Smooth muscle cell (in vitro differentiated cells): ENCODE results near the gene AGPAT3. TPM values are rescaled to one million over a fixed set of nuclear protein-coding genes. Genes with fewer than 3 reads are reported as not detected.

Experiments used
- DNase-seq: peaks from one replicate; lab custom pipeline; 2025; ENCODE audit not compliant: unreplicated experiment; lab: John Stamatoyannopoulos, UW
- H2AFZ ChIP-seq: fragments of 200-600 bp; sonication (generic); 2 replicates; pipeline ENCODE4 v1.6.0; 2016; ENCODE audit warnings: antibody characterized with exemption, low read depth, mild to moderate bottlenecking
- H3F3A ChIP-seq: fragments of 200-600 bp; sonication (generic); 2 replicates; pipeline ENCODE4 v1.6.0; 2017; ENCODE audit warnings: antibody characterized with exemption, low read depth
- H3K27ac ChIP-seq: fragments of 200-600 bp; sonication (generic); 2 replicates; pipeline ENCODE4 v1.5.1; 2016; ENCODE audit warnings: low read depth, mild to moderate bottlenecking
- H3K27me3 ChIP-seq: fragments of 200-600 bp; sonication (generic); 2 replicates; pipeline ENCODE4 v1.6.1; 2016; ENCODE audit warnings: low read depth, mild to moderate bottlenecking
- H3K36me3 ChIP-seq: fragments of 200-600 bp; sonication (generic); 2 replicates; pipeline ENCODE4 v1.5.1; 2016; ENCODE audit warnings: low read depth
- H3K4me1 ChIP-seq: fragments of 200-600 bp; sonication (generic); 2 replicates; pipeline ENCODE4 v1.5.1; 2016; ENCODE audit warnings: low read depth
- H3K4me2 ChIP-seq: fragments of 200-600 bp; sonication (generic); 2 replicates; pipeline ENCODE4 v1.6.0; 2016; ENCODE audit warnings: mild to moderate bottlenecking
- H3K4me3 ChIP-seq: fragments of 200-600 bp; sonication (generic); 2 replicates; pipeline ENCODE4 v1.5.1; 2016; ENCODE audit warnings: mild to moderate bottlenecking
- H3K79me2 ChIP-seq: fragments of 200-600 bp; sonication (generic); 2 replicates; pipeline ENCODE4 v1.6.0; 2016; ENCODE audit warnings: low read depth, mild to moderate bottlenecking
- H3K9ac ChIP-seq: fragments of 200-600 bp; sonication (generic); 2 replicates; pipeline ENCODE4 v1.6.0; 2016; ENCODE audit warnings: low read depth
- H3K9me3 ChIP-seq: fragments of 200-600 bp; sonication (generic); replicated peaks from 2 replicates; pipeline ENCODE4 v1.5.1; 2016; ENCODE audit warnings: low read depth
- H4K20me1 ChIP-seq: fragments of 200-600 bp; sonication (generic); 2 replicates; pipeline ENCODE4 v1.6.0; 2016; ENCODE audit warnings: low read depth
- CTCF ChIP-seq: fragments of 200-600 bp; sonication (generic); IDR thresholded peaks from 2 replicates; pipeline ENCODE4 v1.5.1; 2017; ENCODE audit warnings: borderline replicate concordance, mild to moderate bottlenecking, antibody characterized with exemption; ENCODE audit not compliant: insufficient read depth, poor library complexity, severe bottlenecking
- WGBS: methylation state at CpG from one replicate; pipeline ENCODE4 v1.1.7; 2016; ENCODE audit warnings: low lambda C conversion rate; 5-methylcytosine and 5-hydroxymethylcytosine counted together
- polyA plus RNA-seq: library from polyadenylated mRNA; unstranded; fragments of >200 nt; fragmentation: Nextera tagmentation; extraction: Ambion mirVana; gene quantifications from 2 replicates; pipeline ENCODE4 v1.2.1, GENCODE V29; 2016
- total RNA-seq: library from RNA; depleted of rRNA; stranded (reverse); fragments of >200 nt; gene quantifications from 2 replicates; pipeline ENCODE4 v1.2.3, GENCODE V29; 2014

The AGPAT3 gene
- total and polyA plus RNA-seq, 2 experiments from 2014 or later, result 10.9 to 17.2 TPM

GRCh38 chr21:43911015-43911934, 46.3 kb downstream of the AGPAT3 start:
- Histone ChIP-seq H3K27me3 (no peaks in the 10 kb centered on the region), H3K79me2 (peaks cover 17% of the 10 kb centered on the region), H3K4me3 (no peak overlapping the region), H4K20me1 (peaks cover 63% of the 10 kb centered on the region), H3K9ac (no peak overlapping the region), H2AFZ (no peak overlapping the region), H3K36me3 (no peaks in the 10 kb centered on the region), H3K27ac (no peak overlapping the region), H3K4me2 (no peak overlapping the region), H3K9me3 (no peaks in the 10 kb centered on the region), H3F3A (no peaks in the 10 kb centered on the region), H3K4me1 (no peaks in the 10 kb centered on the region)
- no peak for TF ChIP-seq CTCF
- WGBS, result 76% methylated on average over 21 of the region's 21 CpGs
- no peak for DNase-seq

GRCh38 chr21:43911935-43912487, 47.0 kb downstream of the AGPAT3 start:
- peaks cover 22% of the 10 kb centered on the region for H3K79me2 ChIP-seq
- H3K9me3 ChIP-seq, result no peaks in the 10 kb centered on the region
- no peak overlapping the region for H3K9ac ChIP-seq
- no peaks in the 10 kb centered on the region for H3F3A ChIP-seq
- TF ChIP-seq CTCF, result no peak
- peaks cover 70% of the 10 kb centered on the region for H4K20me1 ChIP-seq
- no peak for DNase-seq
- H3K4me2 ChIP-seq, result no peak overlapping the region
- no peak overlapping the region for H3K4me3 ChIP-seq
- H3K27me3 ChIP-seq, result no peaks in the 10 kb centered on the region
- no peak overlapping the region for H3K27ac ChIP-seq
- 97% methylated on average over 17 of the region's 17 CpGs for WGBS
- H3K4me1 ChIP-seq, result no peaks in the 10 kb centered on the region
- H3K36me3 ChIP-seq, result no peaks in the 10 kb centered on the region
- H2AFZ ChIP-seq, result no peak overlapping the region

- H4K20me1 ChIP-seq, result peaks cover 75% of the 10 kb centered on the region
- no peak overlapping the region for H2AFZ ChIP-seq
- peaks cover 22% of the 10 kb centered on the region for H3K79me2 ChIP-seq
- H3K27me3 ChIP-seq, result no peaks in the 10 kb centered on the region
- no peaks in the 10 kb centered on the region for H3K9me3 ChIP-seq
- no peak for TF ChIP-seq CTCF
- H3K4me3 ChIP-seq, result no peak overlapping the region
- no peak overlapping the region for H3K4me2 ChIP-seq
- no peak overlapping the region for H3K9ac ChIP-seq
- 96% methylated on average over 9 of the region's 9 CpGs for WGBS
- no peaks in the 10 kb centered on the region for H3F3A ChIP-seq
- H3K36me3 ChIP-seq, result no peaks in the 10 kb centered on the region
- H3K4me1 ChIP-seq, result no peaks in the 10 kb centered on the region
- DNase-seq, result no peak
- H3K27ac ChIP-seq, result no peak overlapping the region
These were observed 47.5 kb downstream of the AGPAT3 start for GRCh38 chr21:43912500-43912899.
